Pancreas (tissue), 10 donors: ENCODE data around the gene WDR86. TPM values are rescaled to one million over a fixed set of nuclear protein-coding genes. Genes with fewer than 3 reads are reported as not detected.

ENCODE experiments used
- ATAC-seq, 4 donors: fragments of 200-7000 bp; cut with Tn5 transposase; one replicate each; pipeline versions ENCODE4 v1.8.0 to v1.9.1; 2020; ENCODE audit warnings: mild to moderate bottlenecking in 4 of 4, moderate library complexity in 4 of 4
- DNase-seq, 6 donors: peaks; one replicate each; pipeline ENCODE4 v3.0.0-alpha.2; 2020
- FAIRE-seq: peaks from 2 replicates; lab custom pipeline; 2012; peaks lifted over from hg19 to GRCh38; lab: Jason Lieb, UNC
- H3K27ac ChIP-seq, 4 donors: fragments of 200-600 bp; sonication (generic); 1 replicate in 3 of 4; 2 replicates in 1 of 4; pipeline versions ENCODE4 v1.5.0 to v1.8.0; 2020
- H3K27me3 ChIP-seq, 4 donors: fragments of 200-600 bp; one replicate each; pipeline ENCODE4 v1.8.0; 2021
- H3K36me3 ChIP-seq, 3 donors: fragments of 200-600 bp; sonication (generic) in 1 of 3; one replicate each; pipeline versions ENCODE4 v1.5.0 to v1.8.0; 2020 to 2021
- H3K4me1 ChIP-seq, 3 donors: fragments of 200-600 bp; one replicate each; pipeline ENCODE4 v1.8.0; 2021
- H3K4me3 ChIP-seq, 4 donors: fragments of 200-600 bp; sonication (generic) in 2 of 4; one replicate each; pipeline versions ENCODE4 v1.5.0 to v1.8.0; 2020 to 2021
- H3K9me3 ChIP-seq, 4 donors: fragments of 200-600 bp; one replicate each; pipeline ENCODE4 v1.8.0; 2021
- CTCF ChIP-seq, 4 donors: fragments of 200-600 bp; sonication (generic) in 3 of 4; IDR thresholded peaks; one replicate each; pipeline versions ENCODE4 v1.5.0 to v1.8.0; 2021; ENCODE audit warnings: antibody characterized with exemption in 4 of 4
- WGBS, 2 donors: extraction: QIAGEN DNeasy Blood & Tissue Kit; methylation state at CpG; one replicate each; pipeline ENCODE4 v1.1.7; 2013; 5-methylcytosine and 5-hydroxymethylcytosine counted together
- intact Hi-C, 3 donors: fragments of 100-400 bp; cut with DNase I; formaldehyde crosslinking; loops; one replicate each; pipeline versions ENCODE4 v1.11.1 to v1.14.2; 2022
- polyA plus RNA-seq, 2 donors: library from polyadenylated mRNA; stranded (reverse); fragments of 200-250 nt; gene quantifications; one replicate each; pipeline ENCODE4 v1.2.3, GENCODE V29; 2013
- total RNA-seq, 6 donors: library from RNA; stranded (reverse); fragmentation: NEBNext Ultra II Directional in 4 of 6; extraction: Animal tissue kit (Norgen Biotek cat#: 25700) in 4 of 6; gene quantifications; one replicate each; pipeline versions ENCODE4 v1.2.1 to v1.2.4, GENCODE V29; 2021 to 2023
- donor health status: healthy with polysubstance abuse.
- donor health status: DM: no; HTN: no; CAD: no; lungs with moderate emphysema.
- donor health status: DM: no; HTN: no; CAD: no.
- donor health status: control.
- donor health status: control.
- donor health status: Bipolar disorder and iron deficiency.
- donor health status: DM: yes; HTN: yes; CAD: no.
- donor health status: DM: no; HTN: no; CAD: no.
- donor health status: DM: no; HTN: no; CAD: no.
- donor health status: DM: yes; HTN: yes; CAD: no.

WDR86 gene
- total and polyA plus RNA-seq, 8 donors, result 0.28 to 1.7 (median 1.0) TPM

GRCh38 chr7:151398446-151399304 is 11.2 kb downstream of the WDR86 start:
- intact Hi-C loops, result no loop called here
- Histone ChIP-seq H3K4me3 (no peak overlapping the region), H3K9me3 (no peaks in the 10 kb centered on the region), H3K27me3 (no peaks in the 10 kb centered on the region), H3K4me1 (no peaks in the 10 kb centered on the region), H3K27ac (no peak overlapping the region), H3K36me3 (no peaks in the 10 kb centered on the region)
- FAIRE-seq (no peak), DNase-seq (peak in 1 of 6 donors; percentile 30), ATAC-seq (no peak)
- 89 to 90% methylated on average over 18 to 19 of the region's 19 CpGs for WGBS, 2 donors
- TF ChIP-seq CTCF (IDR thresholded peaks at IDR 0.05), result no peak

- Histone ChIP-seq H3K9me3 (no peaks in the 10 kb centered on the region), H3K27me3 (no peaks in the 10 kb centered on the region), H3K36me3 (no peaks in the 10 kb centered on the region), H3K27ac (no peak overlapping the region), H3K4me3 (no peak overlapping the region), H3K4me1 (no peaks in the 10 kb centered on the region)
- 88 to 89% methylated on average over 13 of the region's 13 CpGs for WGBS, 2 donors
- DNase-seq (peak in 1 of 6 donors; percentile 63), FAIRE-seq (no peak), ATAC-seq (no peak)
- TF ChIP-seq CTCF (IDR thresholded peaks at IDR 0.05), result no peak
- intact Hi-C loops, result no loop called here
Observed at GRCh38 chr7:151397026-151397425, 12.8 kb downstream of the WDR86 start.

- Histone ChIP-seq H3K27ac (no peak overlapping the region), H3K4me1 (no peaks in the 10 kb centered on the region), H3K9me3 (no peaks in the 10 kb centered on the region), H3K27me3 (no peaks in the 10 kb centered on the region), H3K36me3 (no peaks in the 10 kb centered on the region), H3K4me3 (no peak overlapping the region)
- ATAC-seq (no peak), DNase-seq (no peak), FAIRE-seq (no peak)
- WGBS, 2 donors, result 81 to 92% methylated on average over 10 of the region's 10 CpGs
- no peak for TF ChIP-seq CTCF (IDR thresholded peaks at IDR 0.05)
- intact Hi-C loops, result no loop called here
Observed at GRCh38 chr7:151396328-151396970, 13.4 kb downstream of the WDR86 start.

GRCh38 chr7:151395036-151395367 is 14.8 kb downstream of the WDR86 start:
- no peak overlapping the region for H3K27ac ChIP-seq
- intact Hi-C loops, result no loop called here
- no peaks in the 10 kb centered on the region for H3K4me1 ChIP-seq
- ATAC-seq (no peak), FAIRE-seq (no peak), DNase-seq (peak in 1 of 6 donors; percentile 28)
- no peaks in the 10 kb centered on the region for H3K36me3 ChIP-seq
- H3K4me3 ChIP-seq, result no peak overlapping the region
- TF ChIP-seq CTCF (IDR thresholded peaks at IDR 0.05), result no peak
- WGBS, 2 donors, result 79 to 87% methylated on average over 13 of the region's 13 CpGs
- no peaks in the 10 kb centered on the region for H3K9me3 ChIP-seq
- no peaks in the 10 kb centered on the region for H3K27me3 ChIP-seq
